Upper lobe of left lung (tissue), 6 donors: ENCODE data around the gene NDUFB8. TPM values are rescaled to one million over a fixed set of nuclear protein-coding genes. Genes with fewer than 3 reads are reported as not detected.
A peak's percentile ranks its signal among the peaks of the same experiment; 100 is the strongest.

ENCODE experiments used
- ATAC-seq, 2 donors: fragments of 200-7000 bp; cut with Tn5 transposase; one replicate each; pipeline ENCODE4 v1.9.1; 2022; ENCODE audit warnings: mild to moderate bottlenecking in 2 of 2, moderate library complexity in 2 of 2; ENCODE audit not compliant: low FRiP score in 2 of 2
- DNase-seq, 2 donors: peaks; one replicate each; pipeline ENCODE4 v3.0.0-alpha.2; 2019 to 2020
- H3K27ac ChIP-seq, 4 donors: fragments of 200-600 bp; sonication (generic); one replicate each; pipeline ENCODE4 v1.5.1; 2016 to 2019
- H3K27me3 ChIP-seq, 4 donors: fragments of 200-600 bp; sonication (generic); one replicate each; pipeline ENCODE4 v1.5.1; 2017 to 2019
- H3K36me3 ChIP-seq, 4 donors: fragments of 200-600 bp; sonication (generic); one replicate each; pipeline ENCODE4 v1.5.1; 2016 to 2019
- H3K4me1 ChIP-seq, 4 donors: fragments of 200-600 bp; sonication (generic); one replicate each; pipeline ENCODE4 v1.5.1; 2018 to 2019
- H3K4me3 ChIP-seq, 4 donors: fragments of 200-600 bp; sonication (generic); one replicate each; pipeline ENCODE4 v1.5.1; 2017 to 2019; ENCODE audit warnings: mild to moderate bottlenecking in 2 of 4, moderate library complexity in 1 of 4
- H3K9me3 ChIP-seq, 4 donors: fragments of 200-600 bp; sonication (generic); one replicate each; pipeline ENCODE4 v1.5.1; 2018 to 2019
- CTCF ChIP-seq, 6 experiments: fragments of 450-650 bp in 4 of 6; fragments of 200-600 bp in 2 of 6; sonication (generic) in 2 of 6; IDR thresholded peaks; one replicate each; pipeline ENCODE4 v1.5.1; 2016 to 2019; ENCODE audit warnings: antibody characterized with exemption in 6 of 6
- EP300 ChIP-seq, 4 donors: sonication (generic); formaldehyde crosslinking; IDR thresholded peaks; one replicate each; pipeline ENCODE4 v1.5.1; 2017; ENCODE audit warnings: antibody characterized with exemption in 4 of 4, control low read depth in 2 of 4
- POLR2A ChIP-seq, 4 donors: fragments of 450-650 bp; IDR thresholded peaks; one replicate each; pipeline ENCODE4 v1.5.1; 2016 to 2017; ENCODE audit warnings: antibody characterized with exemption in 4 of 4, mild to moderate bottlenecking in 2 of 4
- POLR2AphosphoS5 ChIP-seq, 2 donors: sonication (generic); formaldehyde crosslinking; IDR thresholded peaks; one replicate each; pipeline ENCODE4 v1.5.1; 2017; ENCODE audit warnings: antibody characterized with exemption in 2 of 2
- WGBS, 2 donors: methylation state at CpG; one replicate each; pipeline ENCODE4 v1.1.5; 2017 to 2018; 5-methylcytosine and 5-hydroxymethylcytosine counted together
- total RNA-seq, 6 donors: library from RNA; depleted of rRNA in 4 of 6; stranded (reverse); fragments of >200 nt in 4 of 6; gene quantifications; one replicate each; pipeline versions ENCODE4 v1.1.0 to v1.2.1, GENCODE V29; 2016 to 2021
- donor health status: DM: no; HTN: no; CAD: no; lungs with moderate emphysema.
- donor health status: DM: no; HTN: yes; CAD: no; lungs with severe emphysema.

NDUFB8 gene
- total RNA-seq, 6 donors from 2014 or later, result 110 to 152 (median 137) TPM

GRCh38 chr10:100544950-100545349, 15.3 kb upstream of the NDUFB8 start:
- H3K9me3 ChIP-seq, result no peaks in the 10 kb centered on the region
- no peaks in the 10 kb centered on the region for H3K4me1 ChIP-seq
- no peak for ATAC-seq
- 95 to 98% methylated on average over 5 of the region's 5 CpGs for WGBS, 2 donors
- H3K4me3 ChIP-seq, result no peak overlapping the region
- TF ChIP-seq EP300 (IDR thresholded peaks at IDR 0.05) (no peak), POLR2A (IDR thresholded peaks at IDR 0.05) (no peak), CTCF (IDR thresholded peaks at IDR 0.05) (no peak), POLR2AphosphoS5 (IDR thresholded peaks at IDR 0.05) (no peak)
- peaks cover 30 to 99% (median 88%) of the 10 kb centered on the region in 4 donors for H3K36me3 ChIP-seq
- H3K27me3 ChIP-seq, result no peaks in the 10 kb centered on the region
- no peak for DNase-seq
- no peak overlapping the region for H3K27ac ChIP-seq

DNA sequence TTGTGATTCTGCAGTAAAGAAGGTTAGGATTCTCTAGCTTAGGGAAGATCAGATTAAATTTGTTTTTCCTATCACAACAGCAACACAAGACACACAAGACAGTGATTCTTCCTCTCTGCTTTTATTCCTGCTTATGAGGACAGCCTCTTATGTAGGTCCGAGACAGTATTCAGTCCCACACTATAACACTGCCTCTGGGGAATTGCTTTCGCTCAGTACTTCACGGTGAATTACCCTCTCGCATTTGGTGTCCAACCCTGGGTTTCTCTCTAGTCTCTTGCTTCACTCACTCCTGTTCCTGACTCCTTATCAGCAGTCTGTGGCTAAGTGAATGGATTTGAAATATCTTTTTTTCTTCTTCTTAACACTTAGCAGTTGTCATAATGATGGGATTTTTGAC, 7.8 kb upstream of the NDUFB8 start:
- DNase-seq (no peak), ATAC-seq (no peak)
- Histone ChIP-seq H3K27me3 (no peaks in the 10 kb centered on the region), H3K4me3 (no peak overlapping the region), H3K9me3 (no peaks in the 10 kb centered on the region), H3K36me3 (peaks cover 0 to 53% (median 30%) of the 10 kb centered on the region in 4 donors), H3K4me1 (peaks cover 20 to 27% (median 26%) of the 10 kb centered on the region in 4 donors), H3K27ac (no peak overlapping the region)
- TF ChIP-seq POLR2AphosphoS5 (IDR thresholded peaks at IDR 0.05), result no peak
- TF ChIP-seq POLR2A (IDR thresholded peaks at IDR 0.05), result no peak
- no peak for TF ChIP-seq CTCF (IDR thresholded peaks at IDR 0.05)
- no peak for TF ChIP-seq EP300 (IDR thresholded peaks at IDR 0.05)
- 92 to 93% methylated on average over 4 of the region's 4 CpGs for WGBS, 2 donors

DNA sequence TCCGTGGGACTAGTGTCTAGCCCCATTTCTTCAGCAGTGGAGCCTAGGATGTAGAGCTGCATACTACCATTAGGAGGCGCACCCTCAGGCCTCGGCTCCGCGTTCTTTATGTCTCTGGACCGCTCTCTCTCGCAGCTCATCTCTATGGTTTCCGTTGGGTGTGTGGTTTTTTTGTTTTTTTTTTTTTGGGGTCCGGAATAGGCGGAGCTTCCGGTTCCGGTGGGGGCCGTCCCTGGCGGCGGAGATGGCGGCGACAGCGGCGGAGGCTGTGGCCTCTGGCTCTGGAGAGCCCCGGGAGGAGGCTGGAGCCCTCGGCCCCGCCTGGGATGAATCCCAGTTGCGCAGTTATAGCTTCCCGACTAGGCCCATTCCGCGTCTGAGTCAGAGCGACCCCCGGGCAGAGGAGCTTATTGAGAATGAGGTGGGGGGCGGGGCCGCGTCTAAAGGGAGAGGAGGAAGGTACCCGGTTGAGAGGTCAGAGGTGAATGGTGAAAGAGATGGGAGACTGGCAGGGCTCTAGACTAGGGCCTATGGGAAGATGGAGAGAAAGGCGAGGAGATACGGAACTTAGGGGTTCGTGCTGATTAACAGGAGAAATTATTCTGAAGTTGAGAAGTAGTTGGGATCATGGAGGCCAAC, 6.2 kb upstream of the NDUFB8 start, which contains the start of gene HIF1AN:
HIF1AN (plus strand) TSS at position 229 of the 639 bp plus-strand sequence; CDS start at position 245, 16 bp downstream.
- DNase-seq (peak; percentile 94 to 96), ATAC-seq (peak; percentile 99 to 100)
- 1% methylated on average over 35 of the region's 35 CpGs for WGBS, 2 donors
- Histone ChIP-seq H3K9me3 (no peaks in the 10 kb centered on the region), H3K4me3 (peak within 1 kb of the TSS; percentile 63 to 85 (median 76)), H3K27me3 (no peaks in the 10 kb centered on the region), H3K27ac (peak within 1 kb of the TSS; percentile 43 to 82 (median 80)), H3K36me3 (peaks cover 0 to 37% (median 18%) of the 10 kb centered on the region in 4 donors), H3K4me1 (peaks cover 20 to 27% (median 26%) of the 10 kb centered on the region in 4 donors)
- TF ChIP-seq POLR2AphosphoS5 (IDR thresholded peaks at IDR 0.05), result peak; percentile 84 to 88
- peak in 3 of 4 donors; percentile 51 to 84 (median 54) for TF ChIP-seq POLR2A (IDR thresholded peaks at IDR 0.05)
- peak; percentile 74 to 91 (median 86) for TF ChIP-seq CTCF (IDR thresholded peaks at IDR 0.05)
- TF ChIP-seq EP300 (IDR thresholded peaks at IDR 0.05), result no peak

- WGBS, 2 donors, result 47 to 50% methylated on average over 4 of the region's 4 CpGs
- peaks cover 21 to 28% (median 26%) of the 10 kb centered on the region in 4 donors for H3K4me1 ChIP-seq
- ATAC-seq (no peak), DNase-seq (no peak)
- no peak for TF ChIP-seq POLR2A (IDR thresholded peaks at IDR 0.05)
- no peak for TF ChIP-seq POLR2AphosphoS5 (IDR thresholded peaks at IDR 0.05)
- TF ChIP-seq CTCF (IDR thresholded peaks at IDR 0.05), result no peak
- no peak for TF ChIP-seq EP300 (IDR thresholded peaks at IDR 0.05)
- H3K4me3 ChIP-seq, result peak overlapping the region in 3 of 4 donors; percentile 63 to 80 (median 71)
- peak overlapping the region; percentile 43 to 82 (median 64) for H3K27ac ChIP-seq
- H3K27me3 ChIP-seq, result no peaks in the 10 kb centered on the region
- H3K36me3 ChIP-seq, result peaks cover 0 to 32% (median 12%) of the 10 kb centered on the region in 4 donors
- no peaks in the 10 kb centered on the region for H3K9me3 ChIP-seq
Measured at GRCh38 chr10:100535338-100535714, 5.7 kb upstream of the NDUFB8 start.
